VCaP (cell line): Measurements from ENCODE around the gene ANO6.
A peak's percentile ranks its signal among the peaks of the same experiment; 100 is the strongest.
"Not testable (repeated sequence)": the region's sequence is repeated elsewhere in the genome, so short reads cannot be mapped to it uniquely, and the experiment has no call there.

Source experiments
- H3K27ac ChIP-seq: fragments of 450-650 bp; 2 replicates; pipeline ENCODE4 v1.5.1; 2017
- CTCF ChIP-seq: fragments of 450-650 bp; conservative IDR thresholded peaks from 2 replicates; pipeline ENCODE4 v1.5.1; 2017; ENCODE audit warnings: mild to moderate bottlenecking, moderate library complexity

ANO6 gene

DNA sequence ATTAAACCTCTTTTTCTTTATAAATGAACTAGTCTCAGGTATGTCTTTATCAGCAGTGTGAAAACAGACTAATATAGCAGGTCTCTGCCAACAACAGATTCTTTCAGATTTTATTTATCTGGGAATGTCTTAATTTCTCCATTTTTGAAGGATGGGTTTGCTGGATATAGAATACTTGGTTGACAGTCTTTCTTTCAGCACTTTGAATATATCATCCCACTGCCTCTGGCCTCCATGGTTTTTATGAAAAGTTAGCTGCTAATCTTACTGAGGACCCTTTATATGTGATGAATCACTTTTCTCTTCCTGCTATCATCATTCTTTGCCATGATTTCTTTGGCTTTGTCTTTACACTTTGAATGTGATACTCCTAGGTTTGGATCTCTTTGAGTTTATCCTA is 148.0 kb downstream of the ANO6 start:
- TF ChIP-seq CTCF = no peak
- no peak overlapping the region for H3K27ac ChIP-seq

DNA sequence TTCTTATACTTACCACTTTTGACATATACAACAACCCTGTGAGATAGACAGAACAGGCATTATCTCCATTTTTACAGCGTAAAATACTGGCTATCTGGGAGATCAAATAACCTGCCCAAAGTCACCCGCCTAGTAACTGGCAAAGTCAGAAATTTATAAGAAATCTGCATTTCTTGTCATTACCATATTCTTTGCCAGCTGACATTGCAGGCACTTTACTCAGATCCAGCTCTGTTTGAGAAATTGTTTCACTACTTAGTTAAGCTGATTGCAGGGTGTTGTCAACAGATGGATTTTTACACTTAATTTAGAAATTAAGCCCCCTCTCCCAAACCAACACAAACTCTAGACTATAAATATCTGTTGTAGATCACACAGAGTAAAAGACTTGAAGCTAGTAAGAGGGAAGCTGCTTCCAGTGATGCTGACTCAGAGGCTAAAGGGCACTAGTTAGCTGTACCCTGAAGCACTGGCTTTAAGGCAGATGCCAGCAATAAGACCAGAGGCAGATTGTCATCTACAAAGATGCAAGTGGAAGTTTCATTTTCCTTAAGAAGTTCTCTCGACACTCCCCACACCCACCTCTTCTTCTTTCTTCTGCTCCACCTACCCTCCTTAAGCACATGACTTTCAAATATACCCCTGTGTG is 153.1 kb downstream of the ANO6 start:
- H3K27ac ChIP-seq = no peak overlapping the region
- TF ChIP-seq CTCF = no peak

GRCh38 chr12:45377815-45378214 is 161.9 kb downstream of the ANO6 start:
- no peak overlapping the region for H3K27ac ChIP-seq
- TF ChIP-seq CTCF = no peak

- no peak for TF ChIP-seq CTCF
- H3K27ac ChIP-seq = no peak overlapping the region
Observed at GRCh38 chr12:45379261-45379660, 163.4 kb downstream of the ANO6 start.

DNA sequence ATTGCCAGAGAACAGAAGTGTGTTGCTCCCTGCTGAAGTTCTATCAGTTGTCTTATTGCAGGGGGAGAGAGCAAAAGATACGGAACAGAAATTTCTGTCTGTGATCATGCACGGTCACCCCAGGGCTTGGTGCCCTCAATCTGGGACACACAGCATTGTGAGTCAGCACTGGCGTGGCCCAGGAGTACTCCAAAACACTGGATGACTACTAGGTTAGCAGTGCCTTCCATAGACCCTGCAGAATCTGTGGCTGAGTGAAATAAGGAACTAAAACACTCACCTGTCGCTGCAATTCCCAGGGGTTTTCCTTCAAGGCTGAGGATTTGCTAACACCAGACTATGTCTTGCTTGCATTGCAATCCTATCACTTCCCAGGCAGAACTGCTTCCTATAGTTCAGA is 165.5 kb downstream of the ANO6 start:
- no peak for TF ChIP-seq CTCF
- H3K27ac ChIP-seq = no peak overlapping the region

DNA sequence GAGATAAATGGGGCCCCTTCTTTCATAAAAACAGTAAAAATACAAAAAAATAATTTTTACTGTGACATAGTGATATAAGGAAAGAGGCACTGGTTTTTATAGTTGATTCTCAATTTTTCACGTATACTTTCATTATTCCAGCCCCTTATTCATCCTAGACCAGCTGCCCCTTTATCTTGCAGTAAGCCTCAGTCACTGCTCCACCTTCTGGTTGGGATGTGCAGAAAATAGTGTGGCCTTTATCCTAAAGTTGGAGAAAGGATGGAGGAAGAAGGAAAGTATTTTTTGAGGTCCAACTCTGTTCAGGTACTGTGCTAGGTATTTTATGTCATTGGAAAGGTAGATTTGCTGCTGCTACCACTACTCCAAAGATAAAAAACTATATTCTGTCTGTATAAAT is 172.7 kb downstream of the ANO6 start:
- peak; percentile 81 for TF ChIP-seq CTCF
- no peak overlapping the region for H3K27ac ChIP-seq

GRCh38 chr12:45389426-45389825 is 173.5 kb downstream of the ANO6 start:
- no peak overlapping the region for H3K27ac ChIP-seq
- TF ChIP-seq CTCF = no peak

- H3K27ac ChIP-seq = not testable (repeated sequence)
Observed at GRCh38 chr12:45397499-45397898, 181.6 kb downstream of the ANO6 start.
